ENCODE measurements around the gene FBXO46. TPM values are rescaled to one million over a fixed set of nuclear protein-coding genes. Genes with fewer than 3 reads are reported as not detected.

FBXO46 gene
- total and polyA plus RNA-seq, 2 donors (not counting 3 experiments of a cell fraction or from before 2014, with no cell fraction given): 7.7 to 21.2 TPM

GRCh38 chr19:45664575-45664974 lies 66.1 kb downstream of the FBXO46 start:
- Histone ChIP-seq H3K36me3 (ENCODE audit: control insufficient read depth in 2 of 2, extremely low read depth in 1 of 2, insufficient read depth in 2 of 2, low read length in 2 of 2) (no peaks in the 10 kb centered on the region), H4K20me1 (replicated peaks; ENCODE audit: control insufficient read depth, extremely low read depth, insufficient read depth, low read length) (no peaks in the 10 kb centered on the region), H3K9me3 (replicated peaks; ENCODE audit: control insufficient read depth, insufficient read depth, low read length) (no peaks in the 10 kb centered on the region), H2AFZ (ENCODE audit: low read depth, low read length) (no peak overlapping the region), H3K27me3 (ENCODE audit: control insufficient read depth in 2 of 2, insufficient read depth in 2 of 2, low read length in 2 of 2) (peaks cover 17 to 19% of the 10 kb centered on the region in 2 experiments), H3K79me2 (ENCODE audit: control insufficient read depth, insufficient read depth, low read length) (no peaks in the 10 kb centered on the region), H3K4me2 (ENCODE audit: insufficient read depth, low read length) (no peak overlapping the region), H3K4me1 (ENCODE audit: control insufficient read depth, extremely low read depth, insufficient read depth, low read length) (peaks cover 4% of the 10 kb centered on the region), H3K9ac (replicated peaks; ENCODE audit: extremely low read depth, insufficient read depth, low read length) (no peak overlapping the region), H3K27ac (ENCODE audit: insufficient read depth, low read depth, low read length) (no peak overlapping the region), H3K4me3 (replicated peaks in 1 of 3; ENCODE audit: insufficient read depth in 1 of 3, low read depth in 1 of 3, low read length in 3 of 3) (no peak overlapping the region), H3K9me1 (replicated peaks; ENCODE audit: control insufficient read depth, extremely low read depth, insufficient read depth, low read length) (no peaks in the 10 kb centered on the region)
- FAIRE-seq: no peak
- intact Hi-C loops (cut with micrococcal nuclease) (no loop called here), dilution Hi-C loops (cut with MboI; ENCODE audit: extremely low pct_ligation_motif_present, low sequenced_read_pairs) (no loop called here)
- POLR2A ChIA-PET: no interaction called here
- DNase-seq (ENCODE audit: low read depth, low spot score): no peak
- CTCF ChIA-PET: no interaction called here
- no peak for TF ChIP-seq CTCF (IDR thresholded peaks at IDR 0.05; ENCODE audit: extremely low read depth in 1 of 2, insufficient read depth in 1 of 2, low read depth in 1 of 2, low read length in 2 of 2)
- no peak for TF ChIP-seq POLR2AphosphoS5 (IDR thresholded peaks at IDR 0.05; ENCODE audit: insufficient read depth, low read depth, low read length)
- TF ChIP-seq FOS (IDR thresholded peaks at IDR 0.05; ENCODE audit: borderline replicate concordance, insufficient read depth, low read length): no peak
- TF ChIP-seq MYC (IDR thresholded peaks at IDR 0.05; ENCODE audit: low read depth, low read length): no peak
- no peak for TF ChIP-seq EZH2 (IDR thresholded peaks at IDR 0.05; ENCODE audit: borderline replicate concordance, low read depth, low read length, severe bottlenecking)
- TF ChIP-seq JUN (IDR thresholded peaks at IDR 0.05; ENCODE audit: borderline replicate concordance, insufficient read depth, insufficient read length, low read depth): no peak
- no peak for TF ChIP-seq GATA2 (IDR thresholded peaks at IDR 0.05; ENCODE audit: insufficient read depth, insufficient read length, low read depth, low read length)
- no peak for TF ChIP-seq MAX (IDR thresholded peaks at IDR 0.05; ENCODE audit: insufficient read depth, insufficient read length)
- no peak for TF ChIP-seq POLR2A (IDR thresholded peaks at IDR 0.05; ENCODE audit: low read depth, low read length)
- no TSS peak for BruUV-seq (replicated peaks)

Data from endothelial cell of umbilical vein (primary cell).